T-helper 1 cell (primary cell): ENCODE results near the gene UNC45B.
"Not testable (repeated sequence)": the region's sequence is repeated elsewhere in the genome, so short reads cannot be mapped to it uniquely, and the experiment has no call there.

ENCODE experiments used
- DNase-seq, 5 donors: peaks; one replicate each; pipeline ENCODE4 v3.0.0-alpha.2; 2012 to 2020

Gene UNC45B

DNA sequence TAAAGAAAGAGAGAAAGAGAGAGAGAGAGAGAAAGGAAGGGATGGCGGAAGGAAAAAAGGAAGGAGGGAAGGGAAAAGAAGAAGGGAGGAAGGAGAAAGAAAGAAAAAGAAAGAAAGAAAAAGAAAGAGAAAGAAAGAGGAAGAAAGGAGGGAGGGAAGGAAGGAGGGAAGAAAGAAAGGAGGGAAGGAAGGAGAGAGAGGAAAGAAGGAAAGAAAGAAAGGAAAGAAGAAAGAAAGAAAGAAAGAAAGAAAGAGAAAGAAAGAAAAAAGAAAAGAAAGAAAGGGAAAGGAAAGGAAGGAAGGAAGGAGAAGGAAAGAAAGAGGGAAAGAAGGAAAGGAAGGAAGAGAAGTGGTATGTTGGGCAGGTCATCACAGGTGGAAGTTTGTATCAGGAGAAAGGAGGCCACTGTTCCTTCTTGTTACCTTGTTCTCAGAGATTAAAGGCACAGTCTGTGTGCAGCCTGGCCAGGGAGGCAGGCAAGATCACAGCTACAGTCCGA, 27.3 kb downstream of the UNC45B start:
- DNase-seq, result no peak

DNA sequence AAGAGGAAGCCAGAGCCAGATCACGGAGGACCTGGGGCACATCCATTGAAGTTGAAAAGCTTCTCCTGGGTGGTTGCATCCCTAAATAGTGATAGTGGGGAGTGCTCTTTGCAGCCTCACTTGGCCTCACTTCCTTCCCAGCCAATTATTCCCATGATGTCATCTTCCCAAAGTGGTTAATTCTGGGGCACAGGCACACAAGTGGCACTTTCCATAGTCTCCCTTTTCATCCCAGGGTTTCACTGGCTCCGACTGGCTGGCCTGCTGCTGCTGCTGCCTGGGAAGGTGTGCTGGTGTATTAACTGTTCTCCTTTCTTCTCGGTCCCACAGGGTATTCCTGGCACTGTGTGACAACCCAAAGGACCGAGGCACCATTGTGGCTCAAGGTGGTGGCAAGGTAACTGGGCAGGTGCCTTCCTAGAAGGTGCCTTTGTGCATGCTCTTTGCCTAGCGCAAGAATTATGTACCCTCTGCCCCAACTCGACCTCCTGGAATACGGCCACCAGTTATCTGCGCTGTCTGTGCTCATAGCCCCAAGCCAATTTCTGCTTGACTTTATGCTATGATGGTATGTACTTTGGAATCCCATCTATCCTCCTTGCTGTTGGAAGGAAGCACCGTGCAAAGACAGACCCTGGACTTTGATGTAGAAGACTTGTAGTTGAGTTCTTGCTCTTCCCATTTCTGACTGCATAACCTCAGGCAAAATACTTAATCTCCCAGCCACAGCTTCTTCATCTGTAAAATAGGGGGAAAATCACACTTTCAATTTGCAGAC, 28.2 kb downstream of the UNC45B start:
- DNase-seq, result no peak

GRCh38 chr17:35176897-35177296, 29.3 kb downstream of the UNC45B start:
- no peak for DNase-seq

GRCh38 chr17:35179379-35179778, 31.8 kb downstream of the UNC45B start:
- DNase-seq, result not testable (repeated sequence)

DNA sequence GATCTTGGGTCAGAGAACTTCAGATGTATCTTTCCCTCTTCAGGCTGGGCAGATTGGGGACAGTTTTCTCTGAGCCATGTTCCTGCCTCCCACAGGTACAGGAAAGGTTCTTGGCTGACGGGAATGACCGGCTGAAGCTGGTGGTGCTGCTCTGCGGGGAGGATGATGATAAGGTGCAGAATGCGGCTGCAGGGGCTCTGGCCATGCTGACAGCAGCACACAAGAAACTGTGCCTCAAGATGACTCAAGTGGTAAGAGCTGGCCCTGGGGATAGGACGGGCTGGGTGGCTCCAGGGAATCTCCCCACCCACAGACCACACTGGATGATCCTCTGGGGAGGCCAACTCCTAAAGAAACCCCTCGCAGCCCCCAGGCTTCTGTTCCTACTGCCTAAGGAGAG, 35.7 kb downstream of the UNC45B start:
- DNase-seq, result no peak

GRCh38 chr17:35184274-35184673, 36.7 kb downstream of the UNC45B start:
- DNase-seq, result no peak

GRCh38 chr17:35185849-35186248, 38.2 kb downstream of the UNC45B start:
- peak in 1 of 5 donors; percentile 20 for DNase-seq

- DNase-seq, result no peak
Observed at GRCh38 chr17:35187481-35187880, 39.9 kb downstream of the UNC45B start.

- DNase-seq, result peak in 1 of 5 donors; percentile 35
Observed at GRCh38 chr17:35188111-35188510, 40.5 kb downstream of the UNC45B start.

DNA sequence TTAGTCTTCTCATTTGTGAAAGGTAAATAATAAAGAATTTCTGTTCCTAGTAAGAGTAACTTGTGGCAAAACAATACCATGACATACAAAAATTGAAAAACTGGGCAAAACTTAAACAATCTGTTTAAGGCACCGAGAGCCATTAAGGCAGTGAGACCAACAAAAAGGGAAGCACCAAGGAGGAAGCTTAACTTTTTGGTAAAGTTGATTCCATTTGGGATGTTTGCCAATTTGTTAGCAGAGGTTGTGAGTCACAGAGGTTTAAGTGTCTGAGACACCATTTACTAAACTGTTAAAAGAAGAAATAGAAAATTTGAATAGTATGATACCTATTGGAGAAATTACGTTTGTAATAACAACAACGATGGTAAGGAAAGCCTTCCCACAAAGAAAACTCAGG, 41.7 kb downstream of the UNC45B start:
- DNase-seq, result no peak

- DNase-seq, result no peak
Observed at GRCh38 chr17:35191001-35191695, 43.5 kb downstream of the UNC45B start.

- no peak for DNase-seq
Observed at GRCh38 chr17:35192708-35193107, 45.1 kb downstream of the UNC45B start.

DNA sequence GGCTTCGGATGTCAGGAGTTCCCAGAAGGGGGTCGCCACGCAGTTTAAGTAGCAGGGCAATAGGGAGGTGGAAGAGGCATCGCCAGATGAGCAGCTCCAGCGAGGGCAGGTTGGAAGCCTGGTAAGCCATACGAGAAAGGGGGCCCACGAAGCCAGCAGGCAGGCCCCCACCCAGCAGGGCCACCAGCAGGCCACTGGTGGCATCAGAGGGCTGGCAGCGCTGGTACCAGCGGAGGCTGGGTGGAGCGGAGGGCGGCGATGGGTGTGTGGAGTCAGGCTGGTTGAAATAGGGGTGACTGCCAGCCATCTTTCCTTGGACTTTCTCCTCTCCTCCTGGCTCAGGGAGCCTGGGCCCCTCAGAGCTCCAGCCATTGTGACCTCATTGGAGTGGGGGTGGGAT, 46.4 kb downstream of the UNC45B start, which contains the start of gene SLC35G3:
Gene SLC35G3, minus strand, starts transcription at position 393 of the 400 bp plus-strand sequence. Its CDS starts 86 bp downstream, at position 307.
- not testable (repeated sequence) for DNase-seq

DNA sequence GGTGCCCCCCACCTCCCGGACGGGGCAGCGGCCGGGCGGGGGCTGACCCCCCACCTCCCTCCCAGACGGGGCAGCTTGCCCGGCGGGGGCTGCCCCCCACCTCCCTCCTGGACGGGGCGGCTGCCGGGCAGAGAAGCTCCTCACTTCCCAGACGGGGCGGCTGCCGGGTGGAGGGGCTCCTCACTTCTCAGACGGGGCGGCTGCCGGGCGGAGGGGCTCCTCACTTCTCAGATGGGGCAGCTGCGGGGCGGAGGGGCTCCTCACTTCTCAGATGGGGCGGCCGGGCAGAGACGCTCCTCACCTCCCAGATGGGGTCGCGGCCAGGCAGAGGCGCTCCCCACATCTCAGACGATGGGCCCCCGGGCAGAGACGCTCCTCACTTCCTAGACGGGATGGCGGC, 47.4 kb downstream of the UNC45B start:
- not testable (repeated sequence) for DNase-seq

DNA sequence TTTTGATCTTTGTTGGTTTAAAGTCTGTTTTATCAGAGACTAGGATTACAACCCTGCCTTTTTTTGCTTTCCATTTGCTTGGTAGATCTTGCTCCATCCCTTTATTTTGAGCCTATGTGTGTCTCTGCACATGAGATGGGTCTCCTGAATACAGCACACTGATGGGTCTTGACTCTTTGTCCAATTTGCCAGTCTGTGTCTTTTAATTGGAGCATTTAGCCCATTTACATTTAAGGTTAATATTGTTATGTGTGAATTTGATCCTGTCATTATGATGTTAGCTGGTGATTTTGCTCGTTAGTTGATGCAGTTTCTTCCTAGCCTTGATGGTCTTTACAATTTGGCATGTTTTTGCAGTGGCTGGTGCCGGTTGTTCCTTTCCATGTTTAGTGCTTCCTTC, 55.0 kb downstream of the UNC45B start:
- not testable (repeated sequence) for DNase-seq

DNA sequence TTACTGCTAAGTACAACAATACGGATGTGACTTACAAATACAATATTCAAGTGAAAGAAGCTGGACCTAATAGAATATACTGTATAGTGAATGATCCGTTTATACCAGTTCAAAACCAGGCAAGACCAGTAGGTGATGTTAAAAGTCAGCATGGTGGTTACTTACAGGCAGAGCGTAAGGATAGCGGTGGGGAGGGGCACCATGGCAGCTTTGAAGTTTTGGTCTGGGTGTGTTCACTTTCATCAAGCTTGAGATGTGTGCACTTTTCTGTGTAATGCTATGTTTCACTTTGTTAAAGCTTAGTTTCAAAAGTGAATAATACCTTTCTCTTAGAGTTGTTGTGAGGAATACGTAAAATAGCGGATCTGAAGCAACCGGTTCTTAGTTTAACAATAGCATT, 63.1 kb downstream of the UNC45B start:
- peak in 2 of 5 donors; percentile 16 to 72 for DNase-seq

DNA sequence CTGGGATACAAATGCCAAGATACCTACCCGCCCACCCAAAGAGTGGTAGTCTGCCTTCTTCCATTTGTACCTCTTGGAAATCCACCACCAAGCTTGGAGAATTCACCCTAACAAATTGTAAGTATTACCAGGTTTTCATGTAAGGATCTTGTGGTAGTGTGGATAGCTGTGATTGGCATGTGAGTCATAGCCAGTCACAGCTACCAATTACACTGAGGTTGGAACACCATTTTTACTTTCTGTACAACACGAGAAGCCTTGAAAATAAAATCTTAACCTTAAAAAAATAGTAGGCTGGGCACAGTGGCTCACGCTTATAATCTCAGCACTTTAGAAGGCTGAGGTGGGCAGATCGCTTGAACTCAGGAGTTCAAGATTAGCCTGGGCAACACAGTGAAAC, 65.1 kb downstream of the UNC45B start:
- peak in 1 of 5 donors; percentile 64 for DNase-seq

- DNase-seq, result peak in 1 of 5 donors; percentile 53
Observed at GRCh38 chr17:35213412-35213940, 65.9 kb downstream of the UNC45B start.

GRCh38 chr17:35214192-35214591, 66.6 kb downstream of the UNC45B start:
- peak in 4 of 5 donors; percentile 31 to 94 (median 50) for DNase-seq

DNA sequence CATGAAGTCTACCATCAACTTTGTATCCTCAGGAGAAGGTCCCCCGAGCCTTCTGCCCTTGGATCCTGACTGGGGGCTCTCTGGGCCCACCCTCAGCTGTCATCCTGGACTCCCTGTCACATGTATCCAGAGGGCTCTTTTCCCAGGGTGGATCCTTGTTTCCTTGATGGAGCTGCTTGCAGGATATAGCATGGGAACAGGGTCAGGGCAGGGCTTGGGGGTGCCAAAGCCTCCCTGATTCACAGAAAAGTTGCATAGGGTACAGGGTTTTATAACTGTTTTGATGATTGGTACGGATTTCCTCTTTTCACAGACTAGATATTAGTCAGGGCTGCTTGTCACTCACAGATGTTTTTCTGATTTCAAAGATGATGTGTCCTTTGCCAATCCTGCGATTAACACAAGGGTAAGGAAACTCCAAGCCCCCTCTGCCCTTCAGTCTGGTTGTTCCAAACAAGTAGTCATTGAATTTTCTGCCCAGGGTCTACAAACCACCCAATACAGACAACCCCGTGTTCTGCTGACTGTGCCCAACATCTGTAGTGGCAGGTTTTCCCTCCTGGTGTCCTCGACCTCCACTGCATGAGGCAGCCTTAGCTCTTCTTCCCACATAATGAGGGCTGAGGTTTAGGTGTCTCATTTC, 67.1 kb downstream of the UNC45B start:
- DNase-seq, result peak in 2 of 5 donors; percentile 8 to 82

DNA sequence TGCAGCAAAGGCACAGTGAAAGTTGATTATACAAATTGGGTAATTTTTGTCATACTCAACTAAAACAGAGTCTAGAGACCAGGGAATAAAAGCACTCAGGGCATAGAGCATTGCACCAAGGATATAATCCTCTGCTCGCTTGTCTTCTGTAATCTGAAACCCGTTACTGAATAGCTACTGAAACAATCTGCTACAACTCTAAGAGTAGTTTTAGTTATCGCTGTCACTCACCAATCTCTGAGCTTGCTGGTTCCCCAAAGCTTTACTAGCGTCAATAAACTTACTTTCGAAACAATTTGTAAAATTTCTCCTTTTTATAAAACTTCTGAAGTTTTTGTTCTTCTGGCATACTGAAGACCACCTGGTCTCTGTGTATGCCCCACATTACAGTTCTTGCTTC, 69.5 kb downstream of the UNC45B start:
- no peak for DNase-seq

- peak in 1 of 5 donors; percentile 54 for DNase-seq
Observed at GRCh38 chr17:35218915-35219314, 71.3 kb downstream of the UNC45B start.

DNA sequence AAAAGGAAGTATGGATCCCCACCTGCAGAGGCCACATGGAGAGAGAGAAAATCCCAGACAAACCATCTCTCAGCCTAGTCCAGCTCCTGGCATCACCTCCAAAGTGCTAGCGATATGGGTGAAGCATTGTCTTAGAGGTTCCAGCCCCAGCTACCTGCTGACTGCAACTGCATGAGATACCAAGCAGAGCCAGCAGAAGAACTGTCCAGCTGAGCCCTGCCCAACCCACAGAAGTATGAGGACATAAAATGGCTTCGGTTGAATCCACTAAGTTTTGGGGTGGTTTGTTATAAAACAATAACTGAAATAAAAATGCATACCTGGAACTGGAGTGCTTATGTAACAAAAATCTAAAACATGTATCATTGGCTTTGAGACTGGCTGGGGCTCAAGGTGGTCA, 74.8 kb downstream of the UNC45B start:
- DNase-seq, result no peak
